GM12891 (cell line): ENCODE data around the gene CCND2.
A peak's percentile ranks its signal among the peaks of the same experiment; 100 is the strongest.

ENCODE experiments used
- DNase-seq: peaks from one replicate; pipeline ENCODE4 v3.0.0; 2011; ENCODE audit warnings: low spot score; ENCODE audit not compliant: insufficient read length
- FAIRE-seq: peaks from 2 replicates; lab custom pipeline; 2011; peaks lifted over from hg19 to GRCh38; lab: Jason Lieb, UNC
- PAX5 ChIP-seq: IDR thresholded peaks from 2 replicates; pipeline ENCODE4 v1.6.1; 2011; ENCODE audit warnings: low read length, moderate library complexity, mild to moderate bottlenecking; ENCODE audit not compliant: insufficient read depth, severe bottlenecking
- POLR2A ChIP-seq: IDR thresholded peaks from 2 replicates; pipeline ENCODE4 v1.6.1; 2011; ENCODE audit warnings: low read depth, low read length, control low read depth
- POLR2AphosphoS5 ChIP-seq: IDR thresholded peaks from 2 replicates; pipeline ENCODE4 v1.6.1; 2011; ENCODE audit warnings: low read depth, low read length, control low read depth
- POU2F2 ChIP-seq: IDR thresholded peaks from 2 replicates; pipeline ENCODE4 v1.6.1; 2011; ENCODE audit warnings: low read depth, mild to moderate bottlenecking, control low read depth, low read length, moderate library complexity
- SPI1 ChIP-seq: IDR thresholded peaks from 2 replicates; pipeline ENCODE4 v1.6.1; 2011; ENCODE audit warnings: low read depth, low read length, control low read depth
- TAF1 ChIP-seq: IDR thresholded peaks from 2 replicates; pipeline ENCODE4 v1.6.1; 2011; ENCODE audit warnings: low read depth, low read length, control low read depth

Gene CCND2

DNA sequence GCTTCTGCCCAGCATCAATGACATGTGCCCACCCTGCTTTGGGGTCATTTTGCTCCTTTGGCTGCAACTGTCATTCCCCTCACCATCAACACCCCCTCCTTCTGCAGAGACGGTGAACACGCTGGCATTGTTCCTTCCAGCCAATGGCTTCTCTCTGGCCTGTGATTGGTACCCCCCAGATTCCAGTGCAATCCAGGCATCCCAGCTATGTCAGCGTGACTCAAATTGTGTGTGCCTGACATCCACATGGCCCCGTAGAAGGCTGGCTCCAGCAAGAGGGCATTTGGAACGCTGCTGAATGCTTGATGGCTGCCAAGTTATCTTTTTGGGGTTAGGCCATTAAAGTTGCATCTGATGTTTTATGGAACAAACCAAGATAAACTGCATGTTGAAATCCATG, 21.0 kb upstream of the CCND2 start:
- FAIRE-seq (no peak), DNase-seq (no peak)
- TF ChIP-seq SPI1 (no peak), POLR2A (no peak), PAX5 (no peak), POLR2AphosphoS5 (no peak)

DNA sequence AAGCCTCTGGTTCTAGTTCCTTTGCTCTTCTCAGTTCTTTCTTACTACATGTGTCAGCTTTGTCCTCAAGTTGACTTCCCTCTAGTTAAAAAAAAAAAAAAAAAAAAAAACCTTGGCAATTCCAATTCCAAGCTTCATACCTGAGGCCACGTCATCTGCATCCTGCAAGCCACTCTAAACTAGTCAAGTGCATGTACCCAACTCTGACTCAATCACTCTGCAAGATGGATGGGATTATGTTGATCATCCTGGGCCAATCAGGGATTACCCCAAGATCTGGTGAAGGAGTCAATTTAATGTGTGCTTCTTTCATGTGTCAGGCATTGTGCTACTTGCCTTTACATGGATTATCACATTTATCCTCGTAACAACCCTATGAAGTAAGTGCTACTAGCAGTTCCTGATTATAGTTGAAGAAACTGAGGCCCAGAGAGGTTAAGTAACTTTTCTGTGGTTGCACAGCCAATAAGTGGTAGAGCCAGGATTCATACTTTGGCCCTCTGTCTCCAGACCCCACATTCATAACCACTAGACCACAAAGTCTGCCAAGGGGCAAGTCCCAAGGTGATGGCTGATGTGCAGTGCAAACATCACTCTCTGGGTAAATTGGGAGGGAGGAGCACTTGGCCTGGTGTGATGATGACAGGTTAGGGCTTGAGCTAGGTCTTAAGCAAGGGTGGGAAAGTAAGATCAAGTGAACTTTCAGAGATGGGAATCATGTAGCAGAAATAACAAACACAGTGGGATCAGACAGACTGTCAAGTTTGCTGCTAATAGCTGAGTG, 17.3 kb upstream of the CCND2 start:
- no peak for FAIRE-seq
- DNase-seq: no peak

DNA sequence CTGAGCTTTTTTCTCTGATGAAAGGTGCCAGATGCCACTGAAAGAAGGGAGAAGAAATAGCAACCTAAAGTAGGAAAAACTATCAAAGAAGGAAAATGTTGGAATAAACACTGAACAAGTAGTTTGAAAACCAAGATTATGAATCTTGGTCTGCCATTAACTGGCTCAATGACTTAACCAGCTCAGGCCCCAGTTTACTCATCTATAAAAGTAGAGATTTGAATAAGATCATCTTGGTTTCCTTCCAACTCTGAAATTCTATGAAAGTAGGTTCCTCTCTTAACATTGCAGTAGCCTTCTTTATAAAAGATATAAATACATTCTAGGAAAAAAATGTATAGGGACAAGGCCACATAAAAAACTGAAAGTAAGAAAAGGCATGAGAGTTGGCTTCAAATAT, 16.1 kb upstream of the CCND2 start:
- DNase-seq (no peak), FAIRE-seq (no peak)

More for the DNA sequence above, 17.3 kb upstream of the CCND2 start:
- no peak for TF ChIP-seq POLR2AphosphoS5
- TF ChIP-seq SPI1: no peak
- no peak for TF ChIP-seq POLR2A
- TF ChIP-seq TAF1: no peak
- no peak for TF ChIP-seq POU2F2
- TF ChIP-seq PAX5: no peak

DNA sequence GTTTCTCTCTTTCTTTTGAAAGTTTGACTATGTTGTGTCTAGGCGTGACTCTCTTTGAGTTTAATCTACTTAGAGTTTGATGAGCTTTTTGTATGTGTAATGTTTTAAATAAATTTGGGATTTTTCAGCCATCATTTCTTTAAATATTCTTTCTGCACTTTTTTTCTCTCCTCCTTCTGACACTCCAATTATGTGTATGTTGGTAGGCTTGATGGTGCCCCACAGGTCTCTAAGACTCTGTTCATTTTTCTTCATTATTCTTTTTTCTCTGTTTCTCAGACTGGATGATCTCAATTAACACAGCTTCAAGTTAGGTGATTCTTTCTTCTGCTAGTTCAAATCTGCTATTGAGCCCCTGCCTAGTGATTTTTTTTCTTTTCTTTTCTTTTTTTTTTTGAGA, 14.5 kb upstream of the CCND2 start:
- no peak for FAIRE-seq
- TF ChIP-seq SPI1 (no peak), POLR2AphosphoS5 (no peak), PAX5 (no peak), POU2F2 (no peak), POLR2A (no peak), TAF1 (no peak)
- DNase-seq: no peak

More for the DNA sequence above, 16.1 kb upstream of the CCND2 start:
- no peak for TF ChIP-seq SPI1
- no peak for TF ChIP-seq POLR2A
- no peak for TF ChIP-seq TAF1
- TF ChIP-seq POU2F2: no peak
- no peak for TF ChIP-seq POLR2AphosphoS5
- no peak for TF ChIP-seq PAX5

DNA sequence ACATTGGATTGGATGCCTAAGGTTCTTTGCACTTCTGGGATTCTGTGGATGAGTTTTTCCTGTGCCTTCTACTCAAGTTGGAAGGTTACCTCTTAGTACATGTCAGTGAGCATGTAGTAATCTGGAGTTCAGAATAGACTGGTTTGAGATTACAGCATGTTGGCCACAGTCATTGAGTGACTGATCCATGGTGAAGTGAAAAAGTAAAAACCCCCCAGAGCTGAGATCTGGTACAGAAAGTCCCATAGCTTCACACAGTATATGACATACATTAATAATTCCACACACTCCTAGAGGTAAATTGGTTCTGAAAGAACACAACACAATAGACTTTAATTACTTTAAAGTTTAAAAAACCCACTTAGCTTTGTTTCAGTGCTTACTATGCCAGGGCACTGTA, 11.9 kb upstream of the CCND2 start:
- FAIRE-seq (peak; percentile 82), DNase-seq (no peak)
- TF ChIP-seq PAX5 (no peak), SPI1 (peak; percentile 35; the same call in 1 of the 2 replicates)

DNA sequence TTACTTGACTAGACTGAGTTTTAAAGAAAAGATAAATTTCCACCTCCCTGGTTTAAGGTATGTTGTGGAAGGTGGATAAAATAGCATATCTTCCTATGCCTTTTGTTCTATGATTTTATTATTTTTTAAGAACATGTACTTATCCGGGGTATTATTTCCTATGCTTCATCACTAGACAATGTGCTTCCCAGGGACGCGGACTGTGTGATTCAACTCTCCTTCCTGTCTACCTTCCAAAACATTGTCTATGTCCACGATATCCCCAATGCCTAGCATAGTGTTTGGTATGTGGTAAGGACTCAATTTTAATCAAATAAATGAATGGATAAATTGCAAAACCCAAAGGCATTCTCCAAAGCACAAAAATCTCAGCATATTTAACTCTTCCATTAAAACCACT, 8.3 kb upstream of the CCND2 start:
- no peak for FAIRE-seq
- TF ChIP-seq TAF1: no peak
- no peak for TF ChIP-seq POLR2AphosphoS5
- TF ChIP-seq POU2F2: no peak
- no peak for TF ChIP-seq SPI1
- no peak for TF ChIP-seq PAX5
- no peak for TF ChIP-seq POLR2A
- no peak for DNase-seq

DNA sequence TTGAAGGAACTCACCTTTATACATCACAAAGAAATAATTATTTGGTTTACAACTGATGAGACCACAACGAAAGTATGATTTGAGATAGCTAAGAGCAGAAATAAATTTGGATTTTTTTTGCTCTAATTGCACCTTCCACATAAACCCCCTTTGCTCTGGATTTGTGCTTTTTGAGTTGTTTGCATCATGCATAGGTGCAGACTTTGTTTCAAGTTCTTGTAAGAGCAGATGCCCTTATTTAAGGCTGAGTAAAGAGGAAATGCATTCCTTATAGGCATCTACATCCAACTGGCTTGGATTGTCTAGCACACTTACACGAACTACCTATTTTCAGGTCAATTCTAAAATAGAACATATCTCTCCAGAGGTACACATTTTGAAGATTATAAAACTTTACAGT, 6.6 kb upstream of the CCND2 start:
- TF ChIP-seq POLR2A: no peak
- no peak for TF ChIP-seq SPI1
- no peak for TF ChIP-seq POU2F2
- TF ChIP-seq TAF1: no peak
- TF ChIP-seq PAX5: no peak
- no peak for TF ChIP-seq POLR2AphosphoS5
- FAIRE-seq (no peak), DNase-seq (no peak)

DNA sequence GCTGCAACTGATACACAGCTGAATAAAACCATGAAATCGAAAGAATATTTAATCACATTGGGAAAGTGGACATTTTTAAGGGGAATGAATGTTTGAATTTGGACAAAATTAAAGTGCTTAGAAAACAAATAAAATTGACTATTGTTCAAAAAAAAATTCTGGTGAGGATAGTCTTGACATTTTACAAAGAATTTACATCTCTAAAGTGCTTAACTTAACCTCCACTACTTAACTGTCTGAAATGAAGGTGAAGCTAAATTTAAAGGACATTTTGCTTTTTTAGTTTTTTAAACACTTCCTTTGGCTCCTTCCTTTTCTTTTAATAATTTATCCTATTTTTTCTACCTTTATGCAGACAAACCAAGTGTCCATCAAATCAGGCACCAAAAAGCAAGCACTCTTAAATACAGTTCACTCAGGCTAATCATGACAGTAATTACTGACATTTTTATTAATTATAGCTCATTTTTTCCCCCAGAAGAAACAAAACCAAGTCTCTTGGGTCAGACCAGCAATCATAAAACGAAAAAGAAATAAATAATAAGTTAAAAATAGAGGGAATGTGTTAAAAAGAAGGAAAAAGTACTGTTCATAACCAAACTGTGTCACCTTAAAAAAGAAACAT, 5.7 kb upstream of the CCND2 start:
- no peak for DNase-seq
- no peak for TF ChIP-seq POU2F2
- TF ChIP-seq POLR2A: no peak
- no peak for TF ChIP-seq TAF1
- TF ChIP-seq PAX5: no peak
- no peak for TF ChIP-seq POLR2AphosphoS5
- TF ChIP-seq SPI1: no peak
- no peak for FAIRE-seq

DNA sequence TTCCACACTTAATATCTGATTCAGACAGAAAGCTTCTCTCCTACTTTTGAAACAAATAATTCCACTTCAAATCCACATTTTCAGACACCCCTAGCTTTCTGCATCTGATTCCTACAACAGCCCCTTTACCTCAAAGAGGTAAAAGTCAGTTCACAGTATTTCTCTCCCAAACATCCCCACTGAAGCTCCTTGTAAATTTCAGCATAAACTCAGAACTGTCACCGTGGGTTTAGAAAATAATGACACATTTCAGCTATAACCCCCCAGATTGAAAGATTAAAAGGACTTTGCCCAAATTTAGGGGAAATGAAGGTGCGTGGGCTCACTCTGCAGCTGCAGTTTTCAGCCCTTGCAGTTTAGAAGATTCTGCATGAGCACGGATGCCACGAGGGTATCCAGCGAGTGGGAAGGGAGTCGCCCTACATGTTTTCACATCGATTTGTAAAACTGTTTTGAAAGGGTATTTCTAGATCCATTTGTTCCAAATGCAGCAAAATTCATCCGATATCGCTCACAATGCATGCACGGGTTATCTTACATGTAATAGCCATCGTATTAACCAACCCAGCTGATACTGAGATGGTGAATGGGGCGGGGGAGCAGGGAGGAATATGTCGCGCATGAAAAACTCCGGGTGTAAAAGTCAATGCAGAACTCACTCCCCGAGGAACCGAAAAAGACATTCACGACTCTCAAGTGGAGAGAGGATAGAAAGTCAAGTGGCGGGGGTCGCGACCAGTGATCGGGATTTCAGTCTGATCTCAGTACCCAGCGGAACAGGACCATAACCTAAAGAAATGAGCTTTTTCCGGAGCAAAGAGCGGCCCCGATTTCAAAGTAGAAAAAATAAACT, 5.0 kb upstream of the CCND2 start:
- TF ChIP-seq POLR2A: peak; percentile 38; the same call in 1 of the 2 replicates
- TF ChIP-seq SPI1: peak; percentile 27; the same call in 1 of the 2 replicates
- no peak for TF ChIP-seq POU2F2
- DNase-seq (no peak), FAIRE-seq (peak; percentile 77)

DNA sequence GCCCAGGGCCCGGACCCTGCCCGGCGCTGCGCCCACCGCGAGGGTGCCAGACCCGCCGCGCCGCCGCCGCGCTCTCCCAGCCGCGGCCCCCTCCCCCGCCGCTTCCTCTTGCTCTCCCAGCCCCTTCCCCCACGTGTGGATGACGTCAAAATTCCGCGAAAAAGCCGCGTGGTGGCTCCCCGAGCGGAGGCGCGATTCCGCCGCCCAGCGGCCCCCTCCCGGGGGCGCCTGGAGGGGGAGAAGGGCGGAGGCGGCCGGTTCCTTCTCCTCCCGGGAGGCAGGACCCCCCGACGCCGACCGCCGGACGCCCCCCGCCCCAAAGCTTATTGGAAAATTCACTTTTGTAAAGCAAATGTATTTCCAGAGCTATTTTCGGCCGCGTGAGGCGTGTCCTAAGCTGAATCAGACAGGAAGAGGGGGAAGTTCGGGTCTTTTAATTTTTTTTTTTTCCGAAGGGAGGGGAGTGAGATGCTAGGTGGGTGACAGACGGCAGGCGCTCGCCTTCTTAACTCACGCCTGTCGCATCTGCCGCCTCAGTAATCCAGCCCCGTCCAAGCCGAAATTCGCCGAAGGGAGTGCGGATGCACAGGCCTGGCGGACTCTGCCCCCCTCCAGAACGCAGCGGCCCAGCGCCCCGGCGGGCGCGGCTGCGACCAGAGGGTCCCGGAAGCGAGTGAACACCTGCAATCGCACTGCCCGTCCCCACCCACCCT, 4.1 kb upstream of the CCND2 start:
- TF ChIP-seq TAF1: peak; percentile 29; the same call in 1 of the 2 replicates
- TF ChIP-seq PAX5: peak; percentile 40
- peak; percentile 56; the same call in 1 of the 2 replicates for TF ChIP-seq POLR2A
- 0 out of 2 replicates have a peak, but pooled peaks have one; percentile 6 for TF ChIP-seq POU2F2
- TF ChIP-seq SPI1: no peak
- no peak for TF ChIP-seq POLR2AphosphoS5
- FAIRE-seq (peak; percentile 94), DNase-seq (peak; percentile 61)
